Measurements from ENCODE around the gene ELP5.
A peak's percentile ranks its signal among the peaks of the same experiment; 100 is the strongest.

Gene ELP5

GRCh38 chr17:7232114-7232513, 19.9 kb upstream of the ELP5 start:
- DNase-seq (ENCODE audit: low read depth): no peak
- no peak for TF ChIP-seq CTCF (IDR thresholded peaks at IDR 0.05; ENCODE audit: low read length, missing control alignments)
- H3K4me3 ChIP-seq (replicated peaks; ENCODE audit: low read depth, low read length): peak overlapping the region; percentile 91

DNA sequence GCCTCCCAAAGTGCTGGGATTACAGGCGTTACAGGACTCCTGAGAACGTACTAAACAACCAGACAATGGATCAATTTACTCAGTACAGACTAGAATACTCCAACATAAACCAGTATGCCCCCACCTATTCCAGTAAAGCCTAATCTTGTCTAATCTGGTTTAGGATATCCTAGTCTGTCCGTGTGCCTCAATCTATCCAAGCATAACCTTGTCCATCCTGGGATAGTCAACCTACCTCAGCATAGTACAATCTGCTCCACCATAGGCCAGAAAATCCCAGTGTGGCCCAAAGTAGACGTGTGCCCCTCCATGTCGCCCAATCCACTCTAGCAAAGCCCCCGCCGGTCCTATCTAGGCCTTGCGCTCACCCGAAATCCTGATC, 18.3 kb upstream of the ELP5 start:
- peak overlapping the region; percentile 91 for H3K4me3 ChIP-seq (replicated peaks; ENCODE audit: low read depth, low read length)
- no peak for DNase-seq (ENCODE audit: low read depth)
- TF ChIP-seq CTCF (IDR thresholded peaks at IDR 0.05; ENCODE audit: low read length, missing control alignments): no peak

- TF ChIP-seq CTCF (IDR thresholded peaks at IDR 0.05; ENCODE audit: low read length, missing control alignments): no peak
- peak within 1 kb of the TSS; percentile 91 for H3K4me3 ChIP-seq (replicated peaks; ENCODE audit: low read depth, low read length)
- peak; percentile 96 for DNase-seq (ENCODE audit: low read depth)
Measured at GRCh38 chr17:7234083-7234951, 17.7 kb upstream of the ELP5 start, which contains the start of gene DVL2. DVL2 (minus strand) TSS chr17:7234517; CDS start chr17:7234262, 255 bp downstream.

DNA sequence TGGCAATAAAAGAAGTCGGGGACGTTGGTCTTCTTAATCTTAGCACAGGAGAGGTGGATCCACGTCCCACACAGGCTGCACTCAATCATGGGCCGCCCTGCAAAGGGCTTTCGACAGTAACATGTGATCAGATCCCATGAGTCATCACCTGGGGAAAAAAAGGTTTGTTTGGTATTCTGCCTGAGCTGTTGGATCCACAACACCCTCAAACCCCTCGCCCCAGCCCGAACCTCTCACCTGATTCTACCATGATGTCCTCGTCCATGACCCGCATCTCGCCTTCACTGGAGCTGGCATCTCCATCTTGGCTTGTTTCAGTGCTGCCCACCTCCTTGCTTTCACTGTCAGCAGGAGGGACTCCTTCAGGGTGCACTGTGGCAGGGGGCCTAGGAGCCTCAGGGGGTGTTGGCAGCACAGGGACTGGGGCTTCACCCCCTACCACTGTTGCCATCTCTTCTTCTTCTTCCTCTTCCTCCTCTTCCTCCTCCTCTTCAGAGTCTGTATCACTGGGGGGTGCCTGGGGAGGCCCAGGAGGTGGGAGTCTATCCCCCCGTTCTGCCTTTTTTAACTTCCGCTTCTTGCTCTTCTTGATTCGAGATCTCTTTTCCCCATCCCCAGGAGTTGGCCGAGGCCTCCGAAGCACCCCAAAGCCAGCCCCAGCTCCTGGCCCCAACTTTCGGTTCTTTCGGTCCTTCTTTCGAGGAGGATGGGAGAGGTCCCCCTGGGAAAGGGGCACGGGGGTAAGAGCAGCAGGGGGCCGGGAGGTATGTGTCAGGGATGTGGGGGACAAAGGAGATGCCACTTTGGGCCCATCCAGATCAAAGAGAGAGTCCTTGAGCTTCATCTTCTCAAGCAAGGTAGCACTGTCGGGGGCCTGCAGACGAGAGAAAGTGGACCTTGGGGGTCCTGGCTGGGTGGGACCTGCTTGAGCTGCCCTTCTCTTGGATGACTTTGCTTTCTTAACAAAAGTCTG, 16.0 kb upstream of the ELP5 start:
- peak; percentile 47 for DNase-seq (ENCODE audit: low read depth)
- TF ChIP-seq CTCF (IDR thresholded peaks at IDR 0.05; ENCODE audit: low read length, missing control alignments): no peak
- peak overlapping the region; percentile 91 for H3K4me3 ChIP-seq (replicated peaks; ENCODE audit: low read depth, low read length)

GRCh38 chr17:7236808-7237207, 15.2 kb upstream of the ELP5 start:
- DNase-seq (ENCODE audit: low read depth): no peak
- peak overlapping the region; percentile 71 for H3K4me3 ChIP-seq (replicated peaks; ENCODE audit: low read depth, low read length)
- no peak for TF ChIP-seq CTCF (IDR thresholded peaks at IDR 0.05; ENCODE audit: low read length, missing control alignments)

- peak overlapping the region; percentile 71 for H3K4me3 ChIP-seq (replicated peaks; ENCODE audit: low read depth, low read length)
- no peak for DNase-seq (ENCODE audit: low read depth)
- TF ChIP-seq CTCF (IDR thresholded peaks at IDR 0.05; ENCODE audit: low read length, missing control alignments): no peak
Measured at GRCh38 chr17:7237266-7237760, 14.7 kb upstream of the ELP5 start.

Data from fibroblast of pulmonary artery (primary cell).